ENCODE data around the gene SUN3. TPM values are rescaled to one million over a fixed set of nuclear protein-coding genes. Genes with fewer than 3 reads are reported as not detected.

Gene SUN3
- total and polyA plus RNA-seq, 2 of the 4 experiments (the other 2 are of a cell fraction): not detected

DNA sequence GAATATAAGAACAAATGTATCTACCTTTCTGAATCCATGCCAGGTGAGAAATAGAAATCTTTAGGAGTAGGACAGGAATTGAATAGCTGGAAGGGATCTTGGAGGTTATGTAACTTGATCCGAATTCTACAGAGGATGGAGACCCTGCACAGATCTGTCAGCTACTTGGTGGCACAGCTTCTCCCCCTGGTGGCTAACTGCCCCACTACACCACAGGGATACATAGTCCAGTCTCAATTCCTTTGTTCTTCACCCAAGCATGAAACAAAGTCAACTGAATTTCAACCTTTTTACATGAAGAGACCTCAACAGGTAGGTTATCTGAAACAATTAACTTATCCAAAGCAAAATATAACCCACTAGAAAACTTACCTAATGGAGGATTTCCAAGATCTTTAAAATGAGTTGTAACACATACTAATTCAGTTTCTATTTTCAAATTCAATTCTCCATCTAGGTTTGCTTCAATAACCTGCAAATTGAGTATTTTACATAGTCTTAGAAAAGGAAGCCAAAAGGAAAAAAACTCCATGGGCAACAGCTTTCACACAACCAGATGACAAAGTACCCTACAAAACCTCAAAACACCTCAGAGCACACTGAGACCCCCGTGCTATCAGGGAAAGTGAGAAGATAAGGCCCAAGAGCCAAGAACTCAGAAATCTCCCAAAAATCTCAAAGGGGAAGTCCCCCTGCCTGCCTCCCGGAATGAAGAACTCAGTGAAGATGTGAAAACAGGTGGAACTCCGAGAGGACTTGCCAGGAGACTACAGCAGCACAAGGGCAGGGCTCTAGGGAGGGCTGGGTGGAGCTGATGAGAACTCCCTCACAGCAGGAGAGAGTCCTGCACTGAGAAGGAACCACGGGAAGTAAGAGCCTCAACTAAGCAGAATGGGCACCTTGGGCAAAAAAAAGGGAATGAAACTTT, 59.8 kb downstream of the SUN3 start:
- no peak overlapping the region for H3K23ac ChIP-seq (ENCODE audit: low read depth, low read length)
- no peak overlapping the region for H2BK5ac ChIP-seq (ENCODE audit: low read depth, low read length, poor library complexity, severe bottlenecking)
- H2BK15ac ChIP-seq (ENCODE audit: low read depth, low read length): no peak overlapping the region
- no peak overlapping the region for H3K27ac ChIP-seq (ENCODE audit: insufficient read depth, low read length)
- no peak overlapping the region for H3K4me3 ChIP-seq (ENCODE audit: insufficient read depth, low read depth, low read length)
- no peak overlapping the region for H4K5ac ChIP-seq (ENCODE audit: low read depth, low read length)
- H4K91ac ChIP-seq (ENCODE audit: insufficient read depth, low read depth, low read length): peak overlapping the region; percentile 7; the same call in 1 of the 2 replicates
- H2AK5ac ChIP-seq (ENCODE audit: low read depth, low read length): no peak overlapping the region
- peaks cover 7% of the 10 kb centered on the region; the same call in 1 of the 2 replicates for H3K4me1 ChIP-seq (ENCODE audit: control insufficient read depth, insufficient read depth, low read length)
- H3K27me3 ChIP-seq (ENCODE audit: control insufficient read depth, insufficient read depth, low read length): no peaks in the 10 kb centered on the region
- in situ Hi-C loops (cut with MboI; ENCODE audit: low sequenced_read_pairs) (no loop called here), dilution Hi-C loops (cut with HindIII; ENCODE audit: low sequenced_read_pairs, unreplicated experiment) (no loop called here), intact Hi-C loops (cut with micrococcal nuclease) (loop anchor here (1.0 to 2.0 kb wide), 2 partner anchors 24 to 702 kb away; no protein-coding TSS in a partner anchor)
- no peak overlapping the region for H3K4me2 ChIP-seq (ENCODE audit: low read depth, low read length)
- BruUV-seq (replicated peaks): no TSS peak
- H3K79me1 ChIP-seq (ENCODE audit: low read depth in 1 of 2, low read length in 2 of 2): peaks cover 15 to 27% of the 10 kb centered on the region in 2 experiments
- no peak overlapping the region for H2AFZ ChIP-seq (replicated peaks; ENCODE audit: low read length, poor library complexity)
- H2BK120ac ChIP-seq (ENCODE audit: low read depth, low read length): no peak overlapping the region; the same call in 1 of the 2 replicates
- peak; percentile 74 for DNase-seq
- no peaks in the 10 kb centered on the region; the same call in 1 of the 2 replicates for H4K20me1 ChIP-seq (ENCODE audit: insufficient read depth, low read length)
- ChIA-PET CTCF (interaction anchor here (0.6 to 2.0 kb wide), 4 partner anchors 9 to 185 kb away, joined by 3 to 13 read pairs (median 4); no protein-coding TSS in a partner anchor), POLR2A (ENCODE audit: unreplicated experiment) (no interaction called here)
- TF ChIP-seq MAFK (IDR thresholded peaks at IDR 0.05; ENCODE audit: low read depth, low read length): no peak
- peak; percentile 75 for TF ChIP-seq RAD21 (IDR thresholded peaks at IDR 0.05; ENCODE audit: low read length)
- TF ChIP-seq SMC3 (IDR thresholded peaks at IDR 0.05; ENCODE audit: low read depth, low read length): peak; percentile 76
- TF ChIP-seq, protein P1, sequence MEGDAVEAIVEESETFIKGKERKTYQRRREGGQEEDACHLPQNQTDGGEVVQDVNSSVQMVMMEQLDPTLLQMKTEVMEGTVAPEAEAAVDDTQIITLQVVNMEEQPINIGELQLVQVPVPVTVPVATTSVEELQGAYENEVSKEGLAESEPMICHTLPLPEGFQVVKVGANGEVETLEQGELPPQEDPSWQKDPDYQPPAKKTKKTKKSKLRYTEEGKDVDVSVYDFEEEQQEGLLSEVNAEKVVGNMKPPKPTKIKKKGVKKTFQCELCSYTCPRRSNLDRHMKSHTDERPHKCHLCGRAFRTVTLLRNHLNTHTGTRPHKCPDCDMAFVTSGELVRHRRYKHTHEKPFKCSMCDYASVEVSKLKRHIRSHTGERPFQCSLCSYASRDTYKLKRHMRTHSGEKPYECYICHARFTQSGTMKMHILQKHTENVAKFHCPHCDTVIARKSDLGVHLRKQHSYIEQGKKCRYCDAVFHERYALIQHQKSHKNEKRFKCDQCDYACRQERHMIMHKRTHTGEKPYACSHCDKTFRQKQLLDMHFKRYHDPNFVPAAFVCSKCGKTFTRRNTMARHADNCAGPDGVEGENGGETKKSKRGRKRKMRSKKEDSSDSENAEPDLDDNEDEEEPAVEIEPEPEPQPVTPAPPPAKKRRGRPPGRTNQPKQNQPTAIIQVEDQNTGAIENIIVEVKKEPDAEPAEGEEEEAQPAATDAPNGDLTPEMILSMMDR (conservative IDR thresholded peaks at IDR 0.05; ENCODE audit: low read depth, low read length): peak; percentile 83
- peaks cover 14% of the 10 kb centered on the region for H3K9me1 ChIP-seq (ENCODE audit: insufficient read depth, low read length)
- H2AK9ac ChIP-seq (replicated peaks; ENCODE audit: low read depth, low read length, poor library complexity): no peak overlapping the region
- H3K14ac ChIP-seq (replicated peaks; ENCODE audit: low read depth, low read length): no peak overlapping the region
- no peak overlapping the region for H3K9ac ChIP-seq (ENCODE audit: low read depth, low read length)
- no peaks in the 10 kb centered on the region for H3K9me3 ChIP-seq (ENCODE audit: control insufficient read depth, insufficient read depth, low read length)
- no peak overlapping the region for H2BK20ac ChIP-seq (ENCODE audit: low read depth, low read length)
- H4K8ac ChIP-seq (ENCODE audit: low read depth in 2 of 2, low read length in 2 of 2): no peak overlapping the region
- H3K36me3 ChIP-seq (ENCODE audit: control insufficient read depth, insufficient read depth, low read length): peaks cover 43% of the 10 kb centered on the region
- peak overlapping the region; percentile 26; the same call in 1 of the 2 replicates for H3K4ac ChIP-seq (ENCODE audit: low read depth, low read length)
- WGBS, 2 experiments (ENCODE audit: extremely low coverage in 2 of 2, insufficient read length in 1 of 2): 20% methylated on average over 1 of the region's 5 CpGs; no CpG with 5 or more reads in 1 of the 2 experiments
- peak; percentile 86 for ATAC-seq (ENCODE audit: low read depth)
- no peak overlapping the region for H3K56ac ChIP-seq (ENCODE audit: extremely low read depth, insufficient read depth, low read length)
- no peak overlapping the region for H3K18ac ChIP-seq (ENCODE audit: low read depth, low read length)
